ENCODE results near the gene B4GALT7.

The B4GALT7 gene

DNA sequence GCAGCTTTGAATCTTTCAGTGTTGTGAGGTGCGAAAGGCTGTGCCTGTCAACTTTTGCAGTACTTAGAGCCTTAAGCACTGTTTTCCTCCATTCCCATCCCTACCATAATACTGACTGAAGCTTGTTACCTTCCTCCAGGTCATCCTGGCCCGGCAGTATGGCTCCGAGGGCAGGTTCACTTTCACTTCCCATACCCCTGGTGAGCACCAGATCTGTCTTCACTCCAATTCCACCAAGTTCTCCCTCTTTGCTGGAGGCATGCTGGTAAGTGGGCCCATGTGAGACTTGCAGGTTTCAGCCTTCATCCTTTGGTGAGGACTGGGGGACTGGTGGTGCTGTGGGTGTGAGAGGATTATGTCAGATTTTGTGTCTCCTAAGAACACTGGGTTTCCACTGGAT lies 6.4 kb upstream of the B4GALT7 start:
- no peak for TF ChIP-seq GABPA (IDR thresholded peaks at IDR 0.05; ENCODE audit: low read depth)
- TF ChIP-seq, protein P1, sequence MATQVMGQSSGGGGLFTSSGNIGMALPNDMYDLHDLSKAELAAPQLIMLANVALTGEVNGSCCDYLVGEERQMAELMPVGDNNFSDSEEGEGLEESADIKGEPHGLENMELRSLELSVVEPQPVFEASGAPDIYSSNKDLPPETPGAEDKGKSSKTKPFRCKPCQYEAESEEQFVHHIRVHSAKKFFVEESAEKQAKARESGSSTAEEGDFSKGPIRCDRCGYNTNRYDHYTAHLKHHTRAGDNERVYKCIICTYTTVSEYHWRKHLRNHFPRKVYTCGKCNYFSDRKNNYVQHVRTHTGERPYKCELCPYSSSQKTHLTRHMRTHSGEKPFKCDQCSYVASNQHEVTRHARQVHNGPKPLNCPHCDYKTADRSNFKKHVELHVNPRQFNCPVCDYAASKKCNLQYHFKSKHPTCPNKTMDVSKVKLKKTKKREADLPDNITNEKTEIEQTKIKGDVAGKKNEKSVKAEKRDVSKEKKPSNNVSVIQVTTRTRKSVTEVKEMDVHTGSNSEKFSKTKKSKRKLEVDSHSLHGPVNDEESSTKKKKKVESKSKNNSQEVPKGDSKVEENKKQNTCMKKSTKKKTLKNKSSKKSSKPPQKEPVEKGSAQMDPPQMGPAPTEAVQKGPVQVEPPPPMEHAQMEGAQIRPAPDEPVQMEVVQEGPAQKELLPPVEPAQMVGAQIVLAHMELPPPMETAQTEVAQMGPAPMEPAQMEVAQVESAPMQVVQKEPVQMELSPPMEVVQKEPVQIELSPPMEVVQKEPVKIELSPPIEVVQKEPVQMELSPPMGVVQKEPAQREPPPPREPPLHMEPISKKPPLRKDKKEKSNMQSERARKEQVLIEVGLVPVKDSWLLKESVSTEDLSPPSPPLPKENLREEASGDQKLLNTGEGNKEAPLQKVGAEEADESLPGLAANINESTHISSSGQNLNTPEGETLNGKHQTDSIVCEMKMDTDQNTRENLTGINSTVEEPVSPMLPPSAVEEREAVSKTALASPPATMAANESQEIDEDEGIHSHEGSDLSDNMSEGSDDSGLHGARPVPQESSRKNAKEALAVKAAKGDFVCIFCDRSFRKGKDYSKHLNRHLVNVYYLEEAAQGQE (IDR thresholded peaks at IDR 0.05; ENCODE audit: insufficient replicate concordance, low read depth), result no peak
- no peak for TF ChIP-seq POLR2AphosphoS5 (IDR thresholded peaks at IDR 0.05; ENCODE audit: low read depth)
- TF ChIP-seq, protein P2, sequence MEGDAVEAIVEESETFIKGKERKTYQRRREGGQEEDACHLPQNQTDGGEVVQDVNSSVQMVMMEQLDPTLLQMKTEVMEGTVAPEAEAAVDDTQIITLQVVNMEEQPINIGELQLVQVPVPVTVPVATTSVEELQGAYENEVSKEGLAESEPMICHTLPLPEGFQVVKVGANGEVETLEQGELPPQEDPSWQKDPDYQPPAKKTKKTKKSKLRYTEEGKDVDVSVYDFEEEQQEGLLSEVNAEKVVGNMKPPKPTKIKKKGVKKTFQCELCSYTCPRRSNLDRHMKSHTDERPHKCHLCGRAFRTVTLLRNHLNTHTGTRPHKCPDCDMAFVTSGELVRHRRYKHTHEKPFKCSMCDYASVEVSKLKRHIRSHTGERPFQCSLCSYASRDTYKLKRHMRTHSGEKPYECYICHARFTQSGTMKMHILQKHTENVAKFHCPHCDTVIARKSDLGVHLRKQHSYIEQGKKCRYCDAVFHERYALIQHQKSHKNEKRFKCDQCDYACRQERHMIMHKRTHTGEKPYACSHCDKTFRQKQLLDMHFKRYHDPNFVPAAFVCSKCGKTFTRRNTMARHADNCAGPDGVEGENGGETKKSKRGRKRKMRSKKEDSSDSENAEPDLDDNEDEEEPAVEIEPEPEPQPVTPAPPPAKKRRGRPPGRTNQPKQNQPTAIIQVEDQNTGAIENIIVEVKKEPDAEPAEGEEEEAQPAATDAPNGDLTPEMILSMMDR (IDR thresholded peaks at IDR 0.05; ENCODE audit: insufficient read depth, low read length), result no peak
- no peak for TF ChIP-seq SPI1 (IDR thresholded peaks at IDR 0.05; ENCODE audit: borderline replicate concordance, low read depth)
- Histone ChIP-seq H3K27me3 (ENCODE audit: insufficient read depth, poor library complexity, severe bottlenecking) (no peaks in the 10 kb centered on the region), H3K4me3 (replicated peaks; ENCODE audit: insufficient read depth, low read length) (peak overlapping the region; percentile 99), H3K27ac (replicated peaks) (no peak overlapping the region)
- DNase-seq (ENCODE audit: low read depth in 1 of 2, low spot score in 1 of 2), result no peak

DNA sequence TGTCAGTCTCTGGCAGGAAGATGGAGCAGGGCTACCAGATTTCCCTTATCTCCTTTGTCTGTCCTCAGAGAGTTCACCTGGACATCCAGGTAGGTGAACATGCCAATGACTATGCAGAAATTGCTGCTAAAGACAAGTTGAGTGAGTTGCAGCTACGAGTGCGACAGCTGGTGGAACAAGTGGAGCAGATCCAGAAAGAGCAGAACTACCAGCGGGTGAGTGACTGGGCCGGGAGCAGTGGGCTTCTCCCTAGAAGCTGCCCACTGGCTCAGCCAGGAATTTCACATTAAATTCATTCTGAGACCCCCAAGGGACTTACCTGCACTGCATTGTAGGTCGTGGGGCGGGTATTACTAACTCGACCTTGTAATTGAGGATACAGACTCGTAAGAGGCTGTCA lies 5.9 kb upstream of the B4GALT7 start:
- Histone ChIP-seq H3K27me3 (ENCODE audit: insufficient read depth, poor library complexity, severe bottlenecking) (no peaks in the 10 kb centered on the region), H3K4me3 (replicated peaks; ENCODE audit: insufficient read depth, low read length) (no peak overlapping the region), H3K27ac (replicated peaks) (no peak overlapping the region)
- no peak for TF ChIP-seq POLR2AphosphoS5 (IDR thresholded peaks at IDR 0.05; ENCODE audit: low read depth)
- TF ChIP-seq, protein P1 (IDR thresholded peaks at IDR 0.05; ENCODE audit: insufficient replicate concordance, low read depth), result no peak
- no peak for TF ChIP-seq SPI1 (IDR thresholded peaks at IDR 0.05; ENCODE audit: borderline replicate concordance, low read depth)
- TF ChIP-seq GABPA (IDR thresholded peaks at IDR 0.05; ENCODE audit: low read depth), result no peak
- TF ChIP-seq, protein P2 (IDR thresholded peaks at IDR 0.05; ENCODE audit: insufficient read depth, low read length), result no peak
- DNase-seq (ENCODE audit: low read depth in 1 of 2, low spot score in 1 of 2), result no peak

DNA sequence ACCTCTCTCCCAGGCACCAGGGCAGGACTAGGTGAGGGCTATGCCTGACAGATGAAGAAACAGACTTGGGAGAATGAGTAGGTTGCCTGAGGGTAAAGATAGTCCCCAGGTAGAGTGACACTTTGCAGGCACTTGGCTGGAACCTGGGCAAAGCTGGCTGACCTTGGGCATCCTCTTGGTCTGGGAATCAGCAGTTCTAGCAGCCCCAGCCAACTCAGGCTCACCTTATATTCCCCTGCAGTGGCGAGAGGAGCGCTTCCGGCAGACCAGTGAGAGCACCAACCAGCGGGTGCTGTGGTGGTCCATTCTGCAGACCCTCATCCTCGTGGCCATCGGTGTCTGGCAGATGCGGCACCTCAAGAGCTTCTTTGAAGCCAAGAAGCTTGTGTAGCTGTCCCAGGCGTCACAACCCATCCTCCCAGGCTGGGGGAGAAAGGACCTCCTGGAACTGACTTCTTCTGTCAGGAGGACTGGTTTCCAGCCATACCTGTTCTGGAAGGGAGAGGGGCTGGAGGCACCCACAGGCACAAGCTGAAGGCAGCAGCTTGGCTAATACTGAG lies 4.8 kb upstream of the B4GALT7 start:
- H3K27ac ChIP-seq (replicated peaks), result no peak overlapping the region
- no peaks in the 10 kb centered on the region for H3K27me3 ChIP-seq (ENCODE audit: insufficient read depth, poor library complexity, severe bottlenecking)
- TF ChIP-seq, protein P2 (IDR thresholded peaks at IDR 0.05; ENCODE audit: insufficient read depth, low read length), result no peak
- TF ChIP-seq POLR2AphosphoS5 (IDR thresholded peaks at IDR 0.05; ENCODE audit: low read depth), result no peak
- no peak for TF ChIP-seq SPI1 (IDR thresholded peaks at IDR 0.05; ENCODE audit: borderline replicate concordance, low read depth)
- TF ChIP-seq GABPA (IDR thresholded peaks at IDR 0.05; ENCODE audit: low read depth), result no peak
- TF ChIP-seq, protein P1 (IDR thresholded peaks at IDR 0.05; ENCODE audit: insufficient replicate concordance, low read depth), result no peak
- no peak for DNase-seq (ENCODE audit: low read depth in 1 of 2, low spot score in 1 of 2)
- no peak overlapping the region for H3K4me3 ChIP-seq (replicated peaks; ENCODE audit: insufficient read depth, low read length)
